ENCODE results near the gene RBMS1.
"Not testable (repeated sequence)": the region's sequence is repeated elsewhere in the genome, so short reads cannot be mapped to it uniquely, and the experiment has no call there.

RBMS1 gene

GRCh38 chr2:160501370-160501769 is 7.8 kb upstream of the RBMS1 start:
- DNase-seq, result no peak

GRCh38 chr2:160499865-160500264 is 6.3 kb upstream of the RBMS1 start:
- no peak for DNase-seq

GRCh38 chr2:160498137-160498536 is 4.5 kb upstream of the RBMS1 start:
- DNase-seq, result no peak

GRCh38 chr2:160494201-160494644 is 616 bp upstream of the RBMS1 start:
- DNase-seq, result no peak

- peak; percentile 47 for DNase-seq
Measured at GRCh38 chr2:160492401-160493226, 993 bp downstream of the RBMS1 start.

GRCh38 chr2:160491911-160492371 is 1.7 kb downstream of the RBMS1 start:
- no peak for DNase-seq

GRCh38 chr2:160490733-160491685 is 2.6 kb downstream of the RBMS1 start:
- no peak for DNase-seq

GRCh38 chr2:160489111-160489510 is 4.5 kb downstream of the RBMS1 start:
- no peak for DNase-seq

- DNase-seq, result not testable (repeated sequence)
Measured at GRCh38 chr2:160488289-160488688, 5.3 kb downstream of the RBMS1 start.

GRCh38 chr2:160486341-160486740 is 7.3 kb downstream of the RBMS1 start:
- no peak for DNase-seq

- DNase-seq, result no peak
Measured at GRCh38 chr2:160484859-160485520, 8.6 kb downstream of the RBMS1 start.

- DNase-seq, result peak; percentile 54
Measured at GRCh38 chr2:160482673-160483072, 10.9 kb downstream of the RBMS1 start.

GRCh38 chr2:160479269-160479668 is 14.3 kb downstream of the RBMS1 start:
- DNase-seq, result no peak

- DNase-seq, result no peak
Measured at GRCh38 chr2:160478660-160479059, 14.9 kb downstream of the RBMS1 start.

GRCh38 chr2:160477032-160477431 is 16.6 kb downstream of the RBMS1 start:
- no peak for DNase-seq

GRCh38 chr2:160474891-160475787 is 18.5 kb downstream of the RBMS1 start:
- DNase-seq, result no peak

- DNase-seq, result no peak
Measured at GRCh38 chr2:160474319-160474645, 19.3 kb downstream of the RBMS1 start.

- DNase-seq, result no peak
Measured at GRCh38 chr2:160473468-160474318, 19.9 kb downstream of the RBMS1 start.

- no peak for DNase-seq
Measured at GRCh38 chr2:160472839-160473251, 20.8 kb downstream of the RBMS1 start.

GRCh38 chr2:160471950-160472349 is 21.7 kb downstream of the RBMS1 start:
- no peak for DNase-seq

GRCh38 chr2:160469621-160470204 is 23.9 kb downstream of the RBMS1 start:
- no peak for DNase-seq
